T follicular helper cell (primary cell): Measurements from ENCODE around the gene MS4A8.

Experiments used
- DNase-seq: peaks from one replicate; pipeline ENCODE4 v3.0.0-alpha.2; 2020; ENCODE audit warnings: low read depth

The MS4A8 gene

GRCh38 chr11:60764879-60765278 lies 65.5 kb downstream of the MS4A8 start:
- no peak for DNase-seq

GRCh38 chr11:60765355-60765754 lies 65.9 kb downstream of the MS4A8 start:
- DNase-seq: no peak
